GM18858 (cell line): ENCODE data around the gene ZDHHC11.
"Not testable (repeated sequence)": the region's sequence is repeated elsewhere in the genome, so short reads cannot be mapped to it uniquely, and the experiment has no call there.

Source experiments
- ATAC-seq: cut with Tn5 transposase; IDR thresholded peaks from one replicate; pipeline ENCODE4 v1.9.1; 2021; ENCODE audit not compliant: unreplicated experiment

ZDHHC11 gene

GRCh38 chr5:778967-779366, 71.8 kb downstream of the ZDHHC11 start:
- ATAC-seq, result not testable (repeated sequence)

- ATAC-seq, result not testable (repeated sequence)
Observed at GRCh38 chr5:778421-778820, 72.4 kb downstream of the ZDHHC11 start.

- no peak for ATAC-seq
Observed at GRCh38 chr5:777756-778161, 73.0 kb downstream of the ZDHHC11 start.

GRCh38 chr5:776862-777711, 73.7 kb downstream of the ZDHHC11 start:
- ATAC-seq, result no peak

- no peak for ATAC-seq
Observed at GRCh38 chr5:775961-776861, 74.6 kb downstream of the ZDHHC11 start.

GRCh38 chr5:775595-775960, 75.2 kb downstream of the ZDHHC11 start:
- ATAC-seq, result not testable (repeated sequence)

GRCh38 chr5:774854-775505, 75.8 kb downstream of the ZDHHC11 start:
- not testable (repeated sequence) for ATAC-seq

- not testable (repeated sequence) for ATAC-seq
Observed at GRCh38 chr5:774304-774703, 76.5 kb downstream of the ZDHHC11 start.

GRCh38 chr5:773517-774264, 77.1 kb downstream of the ZDHHC11 start:
- ATAC-seq, result no peak

GRCh38 chr5:772931-773330, 77.9 kb downstream of the ZDHHC11 start:
- ATAC-seq, result not testable (repeated sequence)

GRCh38 chr5:772547-772890, 78.3 kb downstream of the ZDHHC11 start:
- ATAC-seq, result not testable (repeated sequence)

- not testable (repeated sequence) for ATAC-seq
Observed at GRCh38 chr5:771841-772546, 78.8 kb downstream of the ZDHHC11 start.

- ATAC-seq, result not testable (repeated sequence)
Observed at GRCh38 chr5:771087-771781, 79.6 kb downstream of the ZDHHC11 start.

- not testable (repeated sequence) for ATAC-seq
Observed at GRCh38 chr5:770585-770984, 80.2 kb downstream of the ZDHHC11 start.

GRCh38 chr5:769485-770145, 81.2 kb downstream of the ZDHHC11 start:
- ATAC-seq, result not testable (repeated sequence)

GRCh38 chr5:766666-767431, 83.9 kb downstream of the ZDHHC11 start:
- no peak for ATAC-seq

GRCh38 chr5:765948-766631, 84.7 kb downstream of the ZDHHC11 start:
- ATAC-seq, result no peak
